DOHH2 (cell line): Measurements from ENCODE around the gene LARGE1.

Source experiments
- H3F3A ChIP-seq: fragments of 200-600 bp; sonication (generic), shearing (Covaris generic); 2 replicates; pipeline ENCODE4 v1.6.0; 2016; ENCODE audit warnings: antibody characterized with exemption, mild to moderate bottlenecking; ENCODE audit not compliant: control insufficient read depth, insufficient read depth
- H3K27ac ChIP-seq: fragments of 200-600 bp; sonication (generic); 2 replicates; pipeline ENCODE4 v1.5.1; 2014; ENCODE audit warnings: low read depth, mild to moderate bottlenecking, low read length, moderate library complexity
- H3K27me3 ChIP-seq: fragments of 200-600 bp; sonication (generic); 2 replicates; pipeline ENCODE4 v1.6.1; 2014; ENCODE audit warnings: mild to moderate bottlenecking, low read length, mixed read lengths; ENCODE audit not compliant: control insufficient read depth
- H3K36me3 ChIP-seq: fragments of 200-600 bp; sonication (generic); 2 replicates; pipeline ENCODE4 v1.6.1; 2014; ENCODE audit warnings: mild to moderate bottlenecking, low read length, moderate library complexity, mixed read lengths; ENCODE audit not compliant: control insufficient read depth
- H3K4me1 ChIP-seq: fragments of 200-600 bp; sonication (generic); 2 replicates; pipeline ENCODE4 v1.6.1; 2014; ENCODE audit warnings: mild to moderate bottlenecking, low read length, mixed read lengths; ENCODE audit not compliant: control insufficient read depth
- H3K4me2 ChIP-seq: fragments of 200-600 bp; sonication (generic); 2 replicates; pipeline ENCODE4 v1.6.0; 2014; ENCODE audit warnings: mild to moderate bottlenecking, low read length, moderate library complexity
- H3K4me3 ChIP-seq: fragments of 200-600 bp; sonication (generic); 2 replicates; pipeline ENCODE4 v1.5.1; 2014; ENCODE audit warnings: mild to moderate bottlenecking, low read length, mixed read lengths
- H3K79me2 ChIP-seq: fragments of 200-600 bp; sonication (generic); 2 replicates; pipeline ENCODE4 v1.6.1; 2014; ENCODE audit warnings: mild to moderate bottlenecking, low read length, mixed read lengths; ENCODE audit not compliant: control insufficient read depth
- H3K9me2 ChIP-seq: fragments of 200-600 bp; sonication (generic); replicated peaks from 2 replicates; pipeline ENCODE4 v1.6.1; 2014; ENCODE audit warnings: mild to moderate bottlenecking, low read length, mixed read lengths; ENCODE audit not compliant: control insufficient read depth
- H3K9me3 ChIP-seq: fragments of 200-600 bp; sonication (generic); 2 replicates; pipeline ENCODE4 v1.6.1; 2014; ENCODE audit warnings: antibody characterized with exemption, low read length, mixed read lengths; ENCODE audit not compliant: control insufficient read depth, insufficient read depth
- H4K20me1 ChIP-seq: fragments of 200-600 bp; sonication (generic); 2 replicates; pipeline ENCODE4 v1.6.0; 2014; ENCODE audit warnings: low read depth, mild to moderate bottlenecking, antibody characterized with exemption, low read length, moderate library complexity; ENCODE audit not compliant: control insufficient read depth, insufficient read depth
- CTCF ChIP-seq: fragments of 200-600 bp; sonication (generic); IDR thresholded peaks from one replicate; pipeline ENCODE4 v1.5.1; 2014; ENCODE audit warnings: antibody characterized with exemption, mild to moderate bottlenecking, low read depth, low read length; ENCODE audit not compliant: poor library complexity, severe bottlenecking
- EZH2phosphoT487 ChIP-seq: fragments of 200-600 bp; sonication (generic); IDR thresholded peaks from 2 replicates; pipeline ENCODE4 v1.6.1; 2017; ENCODE audit warnings: borderline replicate concordance, mild to moderate bottlenecking, antibody characterized with exemption, low read length, moderate library complexity, mixed read lengths

Gene LARGE1

DNA sequence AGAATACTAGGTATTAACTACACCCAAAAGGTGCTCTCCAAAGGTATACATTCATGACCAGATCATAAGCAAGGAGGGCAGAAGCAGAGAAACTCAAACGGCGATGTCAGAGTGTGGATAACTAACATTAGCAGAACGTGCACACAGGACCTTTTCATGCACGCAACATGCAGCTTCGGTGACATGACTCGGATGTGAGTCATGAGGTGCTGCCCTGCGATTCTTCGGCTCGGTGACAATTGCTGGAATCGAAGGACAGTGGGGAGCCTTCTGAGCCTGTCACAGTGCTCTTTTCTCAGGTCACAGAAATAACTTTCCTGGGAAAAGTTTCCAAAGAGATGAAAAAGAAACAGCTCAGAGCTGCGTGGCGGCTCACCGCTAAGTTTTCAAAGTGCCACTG, 443.6 kb downstream of the LARGE1 start:
- Histone ChIP-seq H3K9me3 (no peaks in the 10 kb centered on the region), H3K27me3 (peaks cover 9% of the 10 kb centered on the region), H3K4me2 (no peak overlapping the region), H3K27ac (no peak overlapping the region), H3K36me3 (no peaks in the 10 kb centered on the region), H3K4me1 (no peaks in the 10 kb centered on the region), H4K20me1 (no peaks in the 10 kb centered on the region), H3F3A (no peaks in the 10 kb centered on the region), H3K4me3 (no peak overlapping the region), H3K9me2 (no peaks in the 10 kb centered on the region), H3K79me2 (no peaks in the 10 kb centered on the region)
- TF ChIP-seq CTCF (no peak), EZH2phosphoT487 (no peak)

- H3K79me2 ChIP-seq = no peaks in the 10 kb centered on the region
- H3K4me3 ChIP-seq = no peak overlapping the region
- no peak overlapping the region for H3K4me2 ChIP-seq
- H3K27me3 ChIP-seq = peaks cover 6% of the 10 kb centered on the region
- no peaks in the 10 kb centered on the region for H3F3A ChIP-seq
- H3K36me3 ChIP-seq = no peaks in the 10 kb centered on the region
- H3K9me2 ChIP-seq = no peaks in the 10 kb centered on the region
- no peaks in the 10 kb centered on the region for H3K4me1 ChIP-seq
- H4K20me1 ChIP-seq = no peaks in the 10 kb centered on the region
- no peaks in the 10 kb centered on the region for H3K9me3 ChIP-seq
- TF ChIP-seq CTCF (no peak), EZH2phosphoT487 (no peak)
- no peak overlapping the region for H3K27ac ChIP-seq
Observed at GRCh38 chr22:33476206-33476605, 444.1 kb downstream of the LARGE1 start.

DNA sequence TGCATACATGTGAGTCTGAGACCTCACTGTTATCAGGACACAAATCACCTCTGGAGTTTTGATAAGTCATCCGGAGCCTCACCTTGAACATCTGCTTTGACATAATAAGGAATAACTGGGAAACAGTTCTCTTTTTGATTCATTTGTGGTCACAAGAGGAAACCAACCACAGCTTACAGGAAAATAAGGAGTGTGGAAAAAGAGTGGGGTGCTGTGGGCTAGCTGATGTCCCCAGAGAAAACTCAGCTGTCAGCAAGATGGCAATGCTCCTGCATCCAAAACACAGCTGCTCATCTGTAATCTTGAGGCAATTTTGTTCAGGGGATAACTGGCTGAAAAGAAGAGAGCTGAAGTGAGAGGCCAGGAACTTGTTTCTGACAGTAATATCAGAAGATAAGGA, 445.7 kb downstream of the LARGE1 start:
- H4K20me1 ChIP-seq = no peaks in the 10 kb centered on the region
- no peaks in the 10 kb centered on the region for H3K36me3 ChIP-seq
- no peak overlapping the region for H3K4me2 ChIP-seq
- peaks cover 6% of the 10 kb centered on the region for H3K27me3 ChIP-seq
- no peaks in the 10 kb centered on the region for H3K9me3 ChIP-seq
- TF ChIP-seq EZH2phosphoT487 (no peak), CTCF (no peak)
- no peaks in the 10 kb centered on the region for H3K9me2 ChIP-seq
- no peaks in the 10 kb centered on the region for H3F3A ChIP-seq
- H3K4me1 ChIP-seq = no peaks in the 10 kb centered on the region
- H3K79me2 ChIP-seq = no peaks in the 10 kb centered on the region
- H3K4me3 ChIP-seq = no peak overlapping the region
- no peak overlapping the region for H3K27ac ChIP-seq
